Measurements from ENCODE around the gene ABITRAM. TPM values are rescaled to one million over a fixed set of nuclear protein-coding genes. Genes with fewer than 3 reads are reported as not detected.
A peak's percentile ranks its signal among the peaks of the same experiment; 100 is the strongest.

ABITRAM gene
- total and polyA plus RNA-seq, 2 of the 13 experiments (the other 11 are each of a cell fraction or from before 2014, with no cell fraction given) = 10.2 to 21.6 TPM

GRCh38 chr9:108889649-108890067 is 44.5 kb upstream of the ABITRAM start (continued):
- TF ChIP-seq, protein P1, sequence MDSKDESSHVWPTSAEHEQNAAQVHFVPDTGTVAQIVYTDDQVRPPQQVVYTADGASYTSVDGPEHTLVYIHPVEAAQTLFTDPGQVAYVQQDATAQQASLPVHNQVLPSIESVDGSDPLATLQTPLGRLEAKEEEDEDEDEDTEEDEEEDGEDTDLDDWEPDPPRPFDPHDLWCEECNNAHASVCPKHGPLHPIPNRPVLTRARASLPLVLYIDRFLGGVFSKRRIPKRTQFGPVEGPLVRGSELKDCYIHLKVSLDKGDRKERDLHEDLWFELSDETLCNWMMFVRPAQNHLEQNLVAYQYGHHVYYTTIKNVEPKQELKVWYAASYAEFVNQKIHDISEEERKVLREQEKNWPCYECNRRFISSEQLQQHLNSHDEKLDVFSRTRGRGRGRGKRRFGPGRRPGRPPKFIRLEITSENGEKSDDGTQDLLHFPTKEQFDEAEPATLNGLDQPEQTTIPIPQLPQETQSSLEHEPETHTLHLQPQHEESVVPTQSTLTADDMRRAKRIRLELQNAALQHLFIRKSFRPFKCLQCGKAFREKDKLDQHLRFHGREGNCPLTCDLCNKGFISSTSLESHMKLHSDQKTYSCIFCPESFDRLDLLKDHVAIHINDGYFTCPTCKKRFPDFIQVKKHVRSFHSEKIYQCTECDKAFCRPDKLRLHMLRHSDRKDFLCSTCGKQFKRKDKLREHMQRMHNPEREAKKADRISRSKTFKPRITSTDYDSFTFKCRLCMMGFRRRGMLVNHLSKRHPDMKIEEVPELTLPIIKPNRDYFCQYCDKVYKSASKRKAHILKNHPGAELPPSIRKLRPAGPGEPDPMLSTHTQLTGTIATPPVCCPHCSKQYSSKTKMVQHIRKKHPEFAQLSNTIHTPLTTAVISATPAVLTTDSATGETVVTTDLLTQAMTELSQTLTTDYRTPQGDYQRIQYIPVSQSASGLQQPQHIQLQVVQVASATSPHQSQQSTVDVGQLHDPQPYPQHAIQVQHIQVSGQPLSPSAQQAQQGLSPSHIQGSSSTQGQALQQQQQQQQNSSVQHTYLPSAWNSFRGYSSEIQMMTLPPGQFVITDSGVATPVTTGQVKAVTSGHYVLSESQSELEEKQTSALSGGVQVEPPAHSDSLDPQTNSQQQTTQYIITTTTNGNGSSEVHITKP (CRISPR knock-in tag; IDR thresholded peaks at IDR 0.05; ENCODE audit: low read depth) = no peak
- no peak for TF ChIP-seq MTF1 (CRISPR knock-in tag; IDR thresholded peaks at IDR 0.05)
- no peak for TF ChIP-seq ZBTB42 (CRISPR knock-in tag; IDR thresholded peaks at IDR 0.05)
- TF ChIP-seq MAFG (CRISPR knock-in tag; IDR thresholded peaks at IDR 0.05) = no peak
- no peak for TF ChIP-seq PREB (CRISPR knock-in tag; IDR thresholded peaks at IDR 0.05)
- TF ChIP-seq PHF5A (CRISPR knock-in tag; IDR thresholded peaks at IDR 0.05; ENCODE audit: low read depth, unreplicated experiment) = no peak
- no peak; the same call in 1 of the 2 replicates for TF ChIP-seq KLF6 (CRISPR knock-in tag; IDR thresholded peaks at IDR 0.05)
- TF ChIP-seq FLYWCH1 (CRISPR knock-in tag; IDR thresholded peaks at IDR 0.05) = no peak
- no peak for TF ChIP-seq ZNF24 (IDR thresholded peaks at IDR 0.05)
- TF ChIP-seq ZNF510 (CRISPR knock-in tag; IDR thresholded peaks at IDR 0.05; ENCODE audit: low read depth) = no peak
- peak; percentile 68; the same call in 1 of the 2 replicates for TF ChIP-seq SMC3 (IDR thresholded peaks at IDR 0.05; ENCODE audit: low read length)
- TF ChIP-seq, protein P2, sequence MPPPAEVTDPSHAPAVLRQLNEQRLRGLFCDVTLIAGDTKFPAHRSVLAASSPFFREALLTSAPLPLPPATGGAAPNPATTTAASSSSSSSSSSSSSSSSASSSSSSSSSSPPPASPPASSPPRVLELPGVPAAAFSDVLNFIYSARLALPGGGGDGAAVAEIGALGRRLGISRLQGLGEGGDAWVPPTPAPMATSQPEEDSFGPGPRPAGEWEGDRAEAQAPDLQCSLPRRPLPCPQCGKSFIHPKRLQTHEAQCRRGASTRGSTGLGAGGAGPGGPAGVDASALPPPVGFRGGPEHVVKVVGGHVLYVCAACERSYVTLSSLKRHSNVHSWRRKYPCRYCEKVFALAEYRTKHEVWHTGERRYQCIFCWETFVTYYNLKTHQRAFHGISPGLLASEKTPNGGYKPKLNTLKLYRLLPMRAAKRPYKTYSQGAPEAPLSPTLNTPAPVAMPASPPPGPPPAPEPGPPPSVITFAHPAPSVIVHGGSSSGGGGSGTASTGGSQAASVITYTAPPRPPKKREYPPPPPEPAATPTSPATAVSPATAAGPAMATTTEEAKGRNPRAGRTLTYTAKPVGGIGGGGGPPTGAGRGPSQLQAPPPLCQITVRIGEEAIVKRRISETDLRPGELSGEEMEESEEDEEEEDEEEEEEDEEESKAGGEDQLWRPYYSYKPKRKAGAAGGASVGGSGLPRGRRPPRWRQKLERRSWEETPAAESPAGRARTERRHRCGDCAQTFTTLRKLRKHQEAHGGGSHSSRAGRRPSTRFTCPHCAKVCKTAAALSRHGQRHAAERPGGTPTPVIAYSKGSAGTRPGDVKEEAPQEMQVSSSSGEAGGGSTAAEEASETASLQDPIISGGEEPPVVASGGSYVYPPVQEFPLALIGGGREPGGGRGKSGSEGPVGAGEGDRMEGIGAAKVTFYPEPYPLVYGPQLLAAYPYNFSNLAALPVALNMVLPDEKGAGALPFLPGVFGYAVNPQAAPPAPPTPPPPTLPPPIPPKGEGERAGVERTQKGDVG (CRISPR knock-in tag; IDR thresholded peaks at IDR 0.05; ENCODE audit: borderline replicate concordance) = no peak
- TF ChIP-seq JDP2 (CRISPR knock-in tag; IDR thresholded peaks at IDR 0.05; ENCODE audit: borderline replicate concordance) = no peak
- peak; percentile 93 for TF ChIP-seq FOXA3 (CRISPR knock-in tag; IDR thresholded peaks at IDR 0.05)
- no peak for TF ChIP-seq ZNF550 (CRISPR knock-in tag; IDR thresholded peaks at IDR 0.05; ENCODE audit: borderline replicate concordance)
- TF ChIP-seq FOXP1 (IDR thresholded peaks at IDR 0.05) = no peak
- TF ChIP-seq FOXP1 (CRISPR knock-in tag; IDR thresholded peaks at IDR 0.05) = peak; percentile 63; the same call in 1 of the 2 replicates
- TF ChIP-seq ZNF451 (CRISPR knock-in tag; IDR thresholded peaks at IDR 0.05) = no peak
- no peak for TF ChIP-seq TEAD3 (CRISPR knock-in tag; optimal IDR thresholded peaks at IDR 0.05; ENCODE audit: borderline replicate concordance)
- no peak for TF ChIP-seq KDM1A (CRISPR knock-in tag; IDR thresholded peaks at IDR 0.05)
- TF ChIP-seq PCBP1 (IDR thresholded peaks at IDR 0.05; ENCODE audit: borderline replicate concordance, low read depth, low read length) = no peak
- no peak for TF ChIP-seq ZNF431 (CRISPR knock-in tag; IDR thresholded peaks at IDR 0.05; ENCODE audit: borderline replicate concordance, low read depth)
- no peak for TF ChIP-seq ZNF672 (CRISPR knock-in tag; IDR thresholded peaks at IDR 0.05)
- no peak for TF ChIP-seq SP4 (CRISPR knock-in tag; IDR thresholded peaks at IDR 0.05)
- TF ChIP-seq GABPA (IDR thresholded peaks at IDR 0.05; ENCODE audit: low read depth, low read length) = no peak
- no peak for TF ChIP-seq GABPA (CRISPR knock-in tag; IDR thresholded peaks at IDR 0.05; ENCODE audit: low read depth)
- no peak for TF ChIP-seq U2AF2 (IDR thresholded peaks at IDR 0.05; ENCODE audit: low read depth, low read length)
